Activated CD8-positive, alpha-beta memory T cell treated with anti-CD3 and anti-CD28 coated beads, Interleukin-2, amount 50 U/mL, for 48 hours (primary cell): Measurements from ENCODE around the gene MYL6.
"Not testable (repeated sequence)": the region's sequence is repeated elsewhere in the genome, so short reads cannot be mapped to it uniquely, and the experiment has no call there.

ENCODE experiments used
- DNase-seq: peaks from one replicate; pipeline ENCODE4 v3.0.0-alpha.2; 2020

The MYL6 gene

DNA sequence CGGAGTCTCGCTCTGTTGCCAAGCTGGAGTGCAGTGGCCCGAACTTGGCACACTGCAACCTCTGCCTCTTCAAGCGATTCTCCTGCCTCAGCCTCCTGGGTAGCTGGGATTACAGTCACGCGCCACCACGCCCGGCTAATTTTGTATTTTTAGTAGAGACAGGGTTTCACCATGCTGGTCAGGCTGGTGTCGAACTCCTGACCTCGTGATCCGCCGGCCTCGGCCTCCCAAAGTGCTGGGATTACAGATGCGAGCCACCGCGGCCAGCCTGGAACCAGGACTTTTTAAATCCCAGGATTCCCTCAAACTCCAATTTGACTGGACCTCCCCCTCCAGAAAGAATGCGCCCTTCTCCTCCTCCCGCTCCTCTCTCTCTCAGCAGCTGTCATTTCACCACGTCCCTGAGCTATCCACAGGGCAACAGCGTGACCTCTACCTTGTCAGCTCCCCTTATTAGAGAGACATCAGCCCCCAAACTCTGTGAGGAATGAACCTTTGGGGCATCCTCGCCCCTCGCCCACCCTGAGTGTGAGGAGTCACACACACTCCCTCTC is 28.1 kb upstream of the MYL6 start:
- DNase-seq: no peak

DNA sequence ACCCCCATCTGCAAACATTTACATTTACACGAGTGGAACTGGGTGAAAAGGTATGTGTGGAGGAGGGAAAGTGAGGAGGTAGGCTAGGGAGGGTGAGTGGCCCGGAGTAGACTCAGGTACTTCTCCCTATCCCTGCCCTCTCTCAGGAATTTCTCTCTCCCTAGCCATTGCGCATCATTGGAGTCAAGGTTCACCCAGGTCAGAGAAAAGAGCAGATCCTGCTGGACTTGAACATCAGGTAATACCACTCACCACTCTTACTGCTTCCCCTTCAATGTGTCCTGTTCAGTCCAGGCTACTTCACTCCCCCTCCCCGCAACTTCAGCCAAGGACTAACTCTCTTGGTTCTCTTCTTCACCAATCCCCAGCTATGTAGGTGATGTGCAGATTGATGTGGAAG is 27.3 kb upstream of the MYL6 start:
- no peak for DNase-seq

DNA sequence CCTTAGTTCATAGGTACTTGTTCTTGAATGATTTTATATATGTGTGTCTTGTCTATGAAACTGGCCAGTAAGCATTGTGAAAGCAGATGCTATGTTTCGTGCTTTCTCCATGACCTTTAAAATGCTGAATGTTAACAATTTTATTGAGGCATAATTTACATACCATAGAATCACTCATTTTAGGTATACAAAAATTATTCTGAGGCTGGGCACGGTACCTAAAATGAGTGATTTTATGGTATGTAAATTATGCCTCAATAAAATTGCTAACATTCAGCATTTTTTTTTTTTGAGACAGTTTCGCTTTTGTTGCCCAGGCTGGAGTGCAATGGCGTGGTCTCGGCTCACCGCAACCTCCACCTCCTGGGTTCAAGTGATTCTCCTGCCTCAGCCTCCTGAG is 23.3 kb upstream of the MYL6 start:
- no peak for DNase-seq

DNA sequence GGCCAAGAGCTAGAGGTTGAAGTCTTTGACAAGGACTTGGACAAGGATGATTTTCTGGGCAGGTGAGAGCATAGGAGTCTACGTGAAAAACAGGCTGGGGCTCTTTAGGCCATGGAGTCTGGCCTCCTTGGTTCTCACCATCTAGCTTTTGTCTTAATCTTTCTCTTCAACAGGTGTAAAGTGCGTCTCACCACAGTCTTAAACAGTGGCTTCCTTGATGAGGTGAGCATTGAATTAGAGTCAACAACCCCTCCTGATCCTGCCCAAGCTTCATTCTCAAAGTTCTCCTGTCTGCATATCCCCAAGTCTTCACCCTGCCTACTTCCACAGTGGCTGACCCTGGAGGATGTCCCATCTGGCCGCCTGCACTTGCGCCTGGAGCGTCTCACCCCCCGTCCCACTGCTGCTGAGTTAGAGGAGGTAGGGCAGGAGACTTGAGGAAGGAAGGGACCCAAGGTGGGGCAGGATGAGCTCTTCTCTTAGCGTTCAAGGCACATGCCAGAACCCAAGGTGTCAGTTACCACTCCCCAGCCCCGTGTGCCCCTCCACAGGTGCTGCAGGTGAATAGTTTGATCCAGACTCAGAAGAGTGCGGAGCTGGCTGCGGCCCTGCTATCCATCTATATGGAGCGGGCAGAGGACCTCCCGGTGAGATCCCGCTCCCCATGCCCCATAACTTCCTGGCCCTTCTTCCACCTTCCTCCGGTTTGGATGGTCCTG is 20.1 kb upstream of the MYL6 start:
- DNase-seq: no peak

DNA sequence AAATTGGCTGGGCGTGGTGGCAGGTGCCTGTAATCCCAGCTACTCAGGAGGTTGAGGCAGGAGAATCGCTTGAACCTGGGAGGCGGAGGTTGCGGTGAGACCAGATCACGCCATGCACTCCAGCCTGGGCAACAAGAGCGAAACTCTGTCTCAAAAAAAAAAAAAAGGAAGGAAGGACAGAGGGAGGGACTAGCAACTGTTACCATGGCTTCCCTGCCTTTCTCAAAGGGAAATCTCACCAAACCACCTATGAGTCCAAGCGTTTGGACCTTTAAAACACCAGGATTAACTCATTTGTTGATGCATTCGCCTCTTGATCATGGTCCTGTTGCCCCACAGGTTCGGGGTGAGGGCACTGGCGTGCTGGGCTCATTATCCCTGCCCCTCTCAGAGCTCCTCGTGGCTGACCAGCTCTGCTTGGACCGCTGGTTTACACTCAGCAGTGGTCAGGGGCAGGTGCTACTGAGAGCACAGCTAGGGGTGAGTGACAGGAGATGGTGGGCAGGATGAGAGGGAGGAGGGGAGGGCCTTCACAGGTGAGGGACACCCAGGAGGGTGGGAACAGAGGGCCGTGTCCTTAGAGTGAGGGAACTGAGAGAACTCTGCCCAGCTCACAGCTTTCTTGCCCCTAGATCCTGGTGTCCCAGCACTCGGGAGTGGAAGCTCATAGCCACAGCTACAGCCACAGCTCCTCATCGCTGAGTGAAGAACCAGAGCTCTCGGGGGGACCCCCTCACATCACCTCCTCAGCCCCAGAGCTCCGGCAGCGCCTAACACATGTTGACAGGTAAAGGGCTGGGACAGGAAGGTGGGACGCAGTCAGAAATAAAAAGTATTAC is 16.0 kb upstream of the MYL6 start:
- no peak for DNase-seq

DNA sequence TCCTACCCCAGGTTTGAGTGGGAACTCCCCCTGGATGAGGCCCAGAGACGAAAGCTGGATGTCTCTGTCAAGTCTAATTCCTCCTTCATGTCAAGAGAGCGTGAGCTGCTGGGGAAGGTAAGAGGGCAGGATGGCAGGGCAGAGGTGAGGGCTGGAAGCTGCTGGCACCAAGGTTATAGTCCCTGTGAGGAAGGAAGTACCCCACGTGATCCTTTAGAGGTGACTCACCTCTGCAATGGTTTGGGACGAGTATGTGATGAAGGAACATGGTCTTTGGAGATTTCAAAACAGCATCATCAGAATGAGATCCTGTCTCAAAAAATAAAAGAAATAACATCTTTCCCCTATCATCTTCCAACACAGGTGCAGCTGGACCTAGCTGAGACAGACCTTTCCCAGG is 14.9 kb upstream of the MYL6 start:
- no peak for DNase-seq

DNA sequence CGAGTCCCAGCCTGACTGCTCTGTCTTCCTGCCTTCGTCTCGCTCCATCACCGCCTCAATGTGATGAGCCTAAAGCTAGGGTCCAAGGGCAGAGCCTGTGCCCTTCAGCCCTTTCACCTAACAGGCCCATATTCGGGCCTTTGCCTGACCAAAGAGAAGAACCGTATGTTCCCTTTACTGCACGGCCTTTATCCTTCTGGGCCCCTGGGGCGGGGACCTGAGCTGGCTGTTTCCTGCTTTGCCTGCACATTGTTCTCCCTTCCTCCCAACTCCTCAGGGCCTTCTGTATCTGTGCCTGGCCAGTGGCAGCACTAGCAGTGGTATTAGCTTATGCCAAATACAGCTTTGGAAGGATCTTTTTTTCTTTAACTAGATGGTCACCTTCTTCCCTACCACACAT is 14.3 kb upstream of the MYL6 start:
- DNase-seq: no peak

DNA sequence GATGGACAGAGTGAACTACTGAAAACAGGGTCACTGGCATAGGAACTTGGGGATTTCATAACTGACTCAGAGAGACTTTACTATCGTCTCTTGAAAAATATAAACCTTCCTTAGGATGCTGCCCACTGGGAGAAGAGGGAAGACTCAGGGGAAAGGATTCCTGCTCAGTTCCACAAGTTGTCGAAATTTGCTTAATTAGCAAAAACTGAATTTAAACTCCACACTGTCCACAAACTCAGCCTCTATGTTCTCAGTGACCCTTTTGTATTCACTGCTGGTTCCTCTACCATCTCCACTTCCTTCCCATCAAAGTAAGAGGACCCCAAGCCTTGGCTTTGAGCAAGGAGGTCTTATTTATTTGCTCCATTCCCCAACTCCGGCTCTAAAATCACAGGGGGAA is 12.9 kb upstream of the MYL6 start:
- DNase-seq: no peak

DNA sequence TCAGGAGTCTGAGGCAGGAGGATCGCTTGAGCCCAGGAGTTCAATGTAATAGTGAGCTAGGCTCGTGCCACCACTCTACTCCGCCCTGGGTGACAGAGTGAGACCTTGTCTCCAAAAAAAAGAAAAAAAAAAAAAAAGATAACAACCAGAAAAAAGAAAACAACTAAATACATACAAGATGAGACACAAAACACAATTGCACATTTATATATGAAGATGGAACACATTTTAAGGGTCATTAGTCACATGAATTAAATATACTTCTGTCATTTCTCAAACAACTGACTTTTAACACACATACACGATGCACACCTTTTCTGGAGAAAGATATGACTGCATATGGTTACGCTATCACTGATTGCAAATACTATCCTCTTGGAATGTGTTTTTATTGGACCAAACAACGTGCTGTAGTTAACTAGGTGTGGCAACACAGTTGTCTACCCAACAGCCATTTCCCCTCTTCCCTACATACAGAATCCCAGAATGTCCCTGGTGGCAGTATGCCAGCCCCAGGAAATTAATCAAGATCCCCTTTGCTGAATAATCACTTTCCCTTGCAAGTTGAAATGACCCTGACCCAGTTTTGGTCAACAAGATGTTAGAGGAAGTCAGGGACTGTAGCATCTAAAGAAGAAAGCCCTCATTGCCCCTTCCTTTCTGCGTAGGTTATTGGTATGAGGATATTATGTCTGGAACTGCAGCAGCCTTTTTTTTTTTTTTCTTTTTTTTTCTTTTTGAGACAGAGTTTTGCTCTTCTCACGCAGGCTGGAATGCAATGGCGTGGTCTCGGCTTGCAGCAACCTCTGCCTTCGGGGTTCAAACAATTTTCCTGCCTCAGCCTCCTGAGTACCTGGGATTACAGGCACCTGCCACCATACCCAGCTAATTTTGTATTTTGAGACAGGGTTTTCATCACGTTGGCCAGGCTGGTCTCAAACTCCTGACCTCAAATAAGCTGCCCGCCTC is 11.4 kb upstream of the MYL6 start:
- DNase-seq: no peak

DNA sequence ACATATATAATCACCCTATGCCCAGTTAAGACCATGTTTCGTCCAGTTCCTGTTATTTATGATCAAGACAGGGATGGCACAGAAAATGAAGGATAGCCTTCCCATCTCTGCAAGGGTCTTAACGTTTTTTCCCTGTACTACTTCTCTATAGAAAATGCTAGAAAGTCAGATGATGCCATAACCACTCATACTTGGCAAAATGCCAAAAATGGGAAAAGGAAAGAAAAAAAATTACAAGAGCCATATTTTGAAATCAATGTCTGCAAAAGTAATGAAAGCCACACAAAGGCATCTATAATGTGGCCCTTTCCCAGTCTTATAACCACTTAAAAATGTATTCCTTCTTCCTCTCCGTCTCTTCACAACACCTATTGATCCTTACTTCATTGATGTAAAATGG is 7.6 kb upstream of the MYL6 start:
- DNase-seq: no peak

DNA sequence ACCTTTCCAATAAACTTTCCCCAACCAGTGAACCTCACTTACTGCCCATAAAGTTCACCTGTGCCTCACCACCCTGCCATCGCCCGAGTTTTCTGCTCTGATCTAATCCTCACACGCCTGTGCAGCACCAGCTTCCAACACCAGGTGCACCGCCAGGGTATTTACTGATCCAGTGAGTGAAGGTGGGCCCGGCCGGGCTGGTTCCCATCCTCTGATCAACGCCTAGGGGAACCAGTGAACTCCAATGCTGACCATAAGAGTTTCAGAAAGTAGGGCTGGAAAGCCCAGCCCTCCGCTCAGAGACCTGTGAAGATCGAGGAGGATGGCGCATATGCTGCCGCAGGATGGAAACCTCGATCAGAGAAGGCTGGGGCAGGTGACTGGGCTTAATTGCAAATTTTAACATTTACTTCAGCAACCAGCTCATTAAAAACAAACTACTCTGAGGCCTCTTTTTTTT is 6.5 kb upstream of the MYL6 start:
- DNase-seq: peak; percentile 84

DNA sequence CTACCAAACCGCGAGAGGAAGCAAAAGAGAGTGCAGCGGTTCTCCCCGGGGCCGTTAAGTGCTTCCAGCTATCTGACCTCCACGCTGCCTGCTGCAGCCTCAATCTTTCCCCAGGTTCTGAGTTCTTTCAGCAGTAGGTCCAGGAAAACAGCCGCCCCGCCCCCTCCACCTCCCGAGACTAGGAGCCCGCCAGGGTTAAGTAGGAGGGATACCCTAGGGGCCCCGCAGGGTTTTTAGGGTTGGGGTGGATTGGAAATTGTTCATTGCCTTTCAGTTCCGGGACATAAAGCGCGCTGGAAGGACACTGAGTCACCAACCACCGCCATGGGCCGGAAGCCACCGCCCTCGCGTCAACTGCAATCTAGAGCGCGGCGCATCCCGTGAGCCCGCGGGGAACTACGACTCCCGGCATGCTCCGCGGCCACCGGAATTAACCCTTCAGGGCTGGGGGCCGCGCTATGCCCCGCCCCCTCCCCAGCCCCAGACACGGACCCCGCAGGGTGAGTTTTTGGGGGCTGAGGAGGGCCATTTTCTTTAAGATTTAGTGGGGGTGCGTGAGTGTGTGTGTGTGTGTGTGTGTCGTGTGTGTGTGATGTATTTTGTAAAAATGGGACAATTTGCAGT is 5.9 kb upstream of the MYL6 start, which contains the start of gene MYL6B:
Gene MYL6B (plus strand): TSS at position 456 of the 624 bp plus-strand sequence. CDS start 1,332 bp downstream, outside the sequence.
- DNase-seq: peak; percentile 95

DNA sequence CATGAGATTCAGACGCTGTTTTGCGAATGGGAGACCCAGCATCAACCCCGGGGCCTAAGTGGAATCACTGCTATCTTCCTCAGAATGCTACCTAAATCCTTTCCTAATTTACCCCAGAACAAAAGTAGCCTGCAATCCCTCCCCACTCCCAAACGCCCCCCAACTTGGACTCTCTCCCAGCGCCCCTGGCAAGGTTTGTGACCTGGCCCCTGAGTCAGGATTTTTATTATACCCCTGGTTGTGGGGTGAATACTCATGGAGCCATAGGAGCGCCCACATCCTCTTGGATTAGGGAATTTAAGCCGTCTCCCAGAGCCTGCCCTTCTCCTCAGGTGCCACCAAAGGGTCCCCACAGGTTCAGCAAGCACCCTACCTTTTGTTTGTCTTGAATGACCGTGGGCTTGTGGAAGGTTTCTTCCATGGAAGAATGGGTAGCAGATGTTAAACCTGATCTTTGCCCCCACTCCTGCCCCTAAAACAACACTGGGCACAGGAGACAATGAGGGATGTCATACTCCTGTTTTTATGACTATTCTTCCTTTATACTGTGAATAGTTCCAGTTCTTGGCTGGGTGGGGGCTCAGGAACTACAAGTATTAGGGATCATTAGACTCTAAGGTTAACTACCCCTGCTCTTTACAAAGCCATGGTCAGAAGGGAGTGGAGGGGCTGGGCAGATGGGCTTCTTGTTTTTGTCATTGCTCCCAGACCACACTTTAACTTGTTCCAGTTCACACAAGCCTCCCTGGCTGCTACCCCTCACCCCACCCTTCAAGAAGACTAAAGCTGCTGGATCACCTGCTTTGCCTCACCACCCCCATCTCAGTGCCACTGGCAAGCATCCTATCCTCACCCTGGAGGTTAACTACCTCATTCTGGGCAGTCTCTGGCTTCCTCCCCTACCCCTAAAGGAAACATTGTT is 5.1 kb upstream of the MYL6 start:
- no peak for DNase-seq

DNA sequence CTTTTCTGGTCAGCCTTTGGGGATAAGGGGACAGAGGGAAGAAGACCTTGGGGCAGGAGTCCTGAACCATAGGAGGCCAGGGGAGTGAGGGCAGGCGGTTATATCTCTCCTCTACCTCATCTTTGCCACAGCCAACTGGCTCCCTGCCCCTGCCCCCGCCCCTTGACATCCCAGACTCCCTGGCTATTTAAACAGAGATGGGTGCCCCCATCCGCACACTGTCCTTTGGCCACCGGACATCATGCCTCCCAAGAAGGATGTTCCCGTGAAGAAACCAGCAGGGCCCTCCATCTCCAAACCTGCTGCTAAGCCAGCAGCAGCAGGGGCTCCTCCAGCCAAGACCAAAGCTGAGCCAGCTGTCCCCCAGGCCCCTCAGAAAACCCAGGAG is 4.5 kb upstream of the MYL6 start:
- DNase-seq: no peak

DNA sequence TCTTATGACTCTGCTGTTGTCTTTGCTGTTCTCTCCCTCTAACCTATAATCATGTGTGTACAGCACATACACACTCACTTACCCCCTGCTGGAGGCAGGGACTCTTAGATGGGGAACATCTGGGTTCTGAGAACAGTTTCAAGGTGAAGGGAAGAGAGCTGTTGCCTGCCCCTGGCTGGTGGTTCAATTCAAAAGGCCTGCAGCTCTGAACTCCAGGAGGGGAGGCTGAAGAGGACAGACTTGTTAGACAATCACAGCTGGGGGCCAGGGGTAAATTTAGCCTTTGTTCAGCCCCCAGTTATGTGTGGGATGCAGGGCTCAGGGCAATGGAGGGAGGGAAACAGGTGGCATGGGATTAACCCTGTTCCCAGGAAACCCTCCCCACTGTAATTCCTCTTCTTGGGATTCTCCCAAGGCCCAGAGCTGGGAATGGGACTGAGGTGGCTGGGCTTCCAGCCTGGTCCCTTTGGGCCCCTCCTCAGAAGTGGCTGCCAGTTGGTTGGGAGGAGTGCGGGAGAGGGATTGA is 3.9 kb upstream of the MYL6 start:
- DNase-seq: no peak

DNA sequence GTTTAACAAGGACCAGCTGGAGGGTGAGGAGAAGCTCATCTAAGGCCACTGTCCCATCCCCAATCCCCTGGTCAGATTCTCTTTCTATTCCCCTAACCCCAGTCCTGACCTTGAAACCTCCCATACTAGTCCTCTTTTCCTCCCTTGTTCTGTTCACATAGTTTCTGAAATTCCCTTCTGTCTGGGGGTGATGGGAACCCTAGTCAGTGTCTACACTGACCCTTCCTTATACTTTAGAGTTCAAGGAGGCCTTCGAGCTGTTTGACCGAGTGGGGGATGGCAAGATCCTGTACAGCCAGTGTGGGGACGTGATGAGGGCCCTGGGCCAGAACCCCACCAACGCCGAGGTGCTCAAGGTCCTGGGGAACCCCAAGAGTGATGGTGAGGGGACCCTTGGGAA is 3.3 kb upstream of the MYL6 start:
- no peak for DNase-seq

DNA sequence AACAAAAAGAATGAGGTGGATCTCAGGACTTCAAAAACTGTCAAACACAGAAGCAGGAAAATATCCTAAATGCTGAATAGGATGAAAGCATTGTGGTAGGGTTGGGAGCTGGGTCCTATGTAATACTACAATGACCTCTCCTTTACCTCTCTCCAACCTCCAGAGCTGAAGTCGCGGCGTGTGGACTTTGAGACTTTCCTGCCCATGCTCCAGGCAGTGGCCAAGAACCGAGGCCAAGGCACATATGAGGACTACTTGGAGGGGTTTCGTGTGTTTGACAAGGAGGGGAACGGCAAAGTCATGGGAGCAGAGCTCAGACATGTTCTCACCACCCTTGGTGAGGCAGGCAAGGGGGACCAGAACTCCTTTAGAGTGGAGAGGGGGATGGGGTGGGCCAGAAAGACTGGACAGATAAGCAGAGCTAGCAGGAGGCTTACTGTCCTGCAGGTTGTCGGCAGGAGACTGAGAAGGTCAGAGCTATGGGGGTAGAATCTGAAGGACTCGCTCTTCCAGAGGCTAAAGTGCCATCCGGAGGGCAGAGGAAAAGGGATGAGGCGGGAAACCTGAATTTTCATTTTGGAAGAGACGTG is 2.8 kb upstream of the MYL6 start:
- no peak for DNase-seq

DNA sequence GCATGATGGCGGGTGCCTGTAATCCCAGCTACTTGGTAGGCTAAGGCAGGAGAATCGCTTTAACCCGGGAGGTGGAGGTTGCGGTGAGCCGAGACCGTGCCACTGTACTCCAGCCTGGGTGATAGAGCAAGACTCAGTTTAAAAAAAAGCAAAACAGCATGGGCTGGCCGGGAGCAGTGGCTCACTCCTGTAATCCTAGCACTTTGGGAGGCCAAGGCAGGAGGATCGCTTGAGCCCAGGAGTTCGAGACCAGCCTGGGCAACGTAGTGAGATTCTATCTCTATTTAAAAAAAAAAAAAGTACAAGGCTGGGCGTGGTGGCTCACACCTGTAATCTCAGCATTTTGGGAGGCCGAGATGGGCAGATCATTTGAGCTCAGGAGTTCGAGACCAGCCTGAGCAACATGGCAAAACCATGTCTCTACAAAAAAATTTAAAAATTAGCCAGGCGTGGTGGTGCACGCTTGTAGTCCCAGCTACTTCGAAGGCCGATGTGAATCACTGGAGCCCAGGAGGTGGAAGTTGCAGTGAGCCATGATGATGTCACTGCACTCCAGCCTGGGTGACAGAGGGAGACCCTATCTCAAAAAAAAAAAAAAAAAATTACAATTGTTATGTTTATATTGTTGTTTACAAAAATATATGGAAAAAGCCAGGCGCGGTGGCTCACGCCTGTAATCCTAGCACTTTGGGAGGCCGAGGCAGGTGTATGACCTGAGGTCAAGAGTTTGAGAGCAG is 1.5 kb upstream of the MYL6 start:
- not testable (repeated sequence) for DNase-seq

DNA sequence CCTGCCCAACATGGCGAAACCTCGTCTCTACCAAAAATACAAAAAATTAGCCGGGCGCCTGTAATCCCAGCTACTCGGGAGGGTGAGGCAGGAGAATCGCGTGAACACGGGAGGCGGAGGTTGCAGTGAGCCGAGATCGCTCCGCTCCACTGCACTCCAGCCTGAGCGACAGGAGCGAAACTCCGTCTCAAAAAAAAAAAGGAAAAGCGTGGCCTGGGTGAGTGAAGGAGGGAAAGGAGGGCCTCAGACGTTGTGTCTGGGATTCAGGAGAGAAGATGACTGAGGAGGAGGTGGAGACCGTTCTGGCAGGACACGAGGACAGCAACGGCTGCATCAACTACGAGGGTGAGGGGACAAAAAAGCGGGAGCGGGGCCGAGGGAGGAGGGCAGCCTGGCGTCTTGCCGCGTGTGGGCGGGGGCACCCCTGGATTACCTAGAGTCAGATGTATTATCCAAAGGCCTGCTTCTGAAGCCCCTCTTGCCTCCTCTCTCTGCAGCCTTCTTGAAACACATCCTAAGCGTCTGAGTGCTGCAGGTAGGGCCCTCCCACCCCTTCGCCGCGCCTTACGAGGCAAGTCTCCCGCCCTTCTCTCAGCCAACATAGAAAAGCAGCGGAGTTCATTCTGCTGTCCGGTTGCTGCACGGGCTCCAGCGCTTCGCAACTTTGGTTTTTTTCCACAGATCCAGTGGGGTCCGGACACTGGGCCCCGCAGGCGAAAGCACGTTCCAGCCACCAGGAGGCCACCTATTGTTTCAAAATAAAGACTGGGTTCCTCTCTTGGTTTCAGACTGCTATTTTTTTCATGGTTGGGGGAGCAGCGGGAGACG is 744 bp upstream of the MYL6 start:
- peak; percentile 79 for DNase-seq
